ENCODE data around the gene CRACDL.

- no peak for TF ChIP-seq CTCF (IDR thresholded peaks at IDR 0.05)
- no peak for TF ChIP-seq POLR2A (IDR thresholded peaks at IDR 0.05)
Observed at GRCh38 chr2:98893911-98894321, 42.1 kb downstream of the CRACDL start.

All from adrenal gland (tissue), 5 donors.